Measurements from ENCODE around the gene MARK2.

DNA sequence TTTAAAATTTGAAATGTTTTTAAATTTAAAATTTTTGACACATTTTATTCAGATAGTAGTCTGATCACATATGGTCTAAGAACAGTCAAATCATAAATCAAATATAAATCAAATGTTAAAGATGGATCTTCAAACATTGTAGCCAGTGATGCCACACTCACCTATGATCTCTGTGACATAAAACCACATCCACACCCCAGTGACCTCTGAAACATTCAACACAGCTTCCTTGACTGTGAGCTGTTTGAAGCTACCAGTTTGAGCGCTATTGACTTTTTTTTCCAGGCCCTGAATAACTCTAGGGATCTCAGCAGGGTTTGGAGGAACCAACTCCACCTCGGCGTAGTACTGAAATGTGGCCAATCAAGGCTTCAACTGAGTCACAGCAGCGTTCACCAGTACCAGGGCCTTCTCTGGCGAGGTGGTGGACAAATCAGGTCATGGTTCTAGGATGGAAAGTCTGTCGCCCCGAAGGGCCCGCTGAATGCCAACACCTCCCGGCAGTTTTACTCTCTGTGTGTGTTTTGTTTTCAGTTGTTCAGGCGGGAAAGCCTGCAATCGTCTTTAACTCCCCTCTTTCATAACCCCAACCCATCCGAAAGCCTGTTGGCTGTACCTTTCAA lies 4.3 kb upstream of the MARK2 start:
- TF ChIP-seq, protein P1, sequence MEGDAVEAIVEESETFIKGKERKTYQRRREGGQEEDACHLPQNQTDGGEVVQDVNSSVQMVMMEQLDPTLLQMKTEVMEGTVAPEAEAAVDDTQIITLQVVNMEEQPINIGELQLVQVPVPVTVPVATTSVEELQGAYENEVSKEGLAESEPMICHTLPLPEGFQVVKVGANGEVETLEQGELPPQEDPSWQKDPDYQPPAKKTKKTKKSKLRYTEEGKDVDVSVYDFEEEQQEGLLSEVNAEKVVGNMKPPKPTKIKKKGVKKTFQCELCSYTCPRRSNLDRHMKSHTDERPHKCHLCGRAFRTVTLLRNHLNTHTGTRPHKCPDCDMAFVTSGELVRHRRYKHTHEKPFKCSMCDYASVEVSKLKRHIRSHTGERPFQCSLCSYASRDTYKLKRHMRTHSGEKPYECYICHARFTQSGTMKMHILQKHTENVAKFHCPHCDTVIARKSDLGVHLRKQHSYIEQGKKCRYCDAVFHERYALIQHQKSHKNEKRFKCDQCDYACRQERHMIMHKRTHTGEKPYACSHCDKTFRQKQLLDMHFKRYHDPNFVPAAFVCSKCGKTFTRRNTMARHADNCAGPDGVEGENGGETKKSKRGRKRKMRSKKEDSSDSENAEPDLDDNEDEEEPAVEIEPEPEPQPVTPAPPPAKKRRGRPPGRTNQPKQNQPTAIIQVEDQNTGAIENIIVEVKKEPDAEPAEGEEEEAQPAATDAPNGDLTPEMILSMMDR (IDR thresholded peaks at IDR 0.05): no peak
- no peak for TF ChIP-seq ZFX (IDR thresholded peaks at IDR 0.05; ENCODE audit: borderline replicate concordance)
